Mesenchymal stem cell (in vitro differentiated cells and primary cell): ENCODE results near the gene MGMT.

ENCODE experiments used
- DNase-seq: peaks from one replicate; pipeline ENCODE4 v3.0.0-alpha.2; 2013
- H2AFZ ChIP-seq: one replicate; pipeline ENCODE4 v1.6.1; 2013; ENCODE audit warnings: low read depth, mild to moderate bottlenecking, control low read depth, inconsistent platforms, low read length, moderate library complexity
- H2AK5ac ChIP-seq: 2 replicates; pipeline ENCODE4 v1.6.1; 2013; ENCODE audit warnings: low read length, moderate library complexity, mild to moderate bottlenecking, inconsistent platforms; ENCODE audit not compliant: severe bottlenecking
- H2BK120ac ChIP-seq: one replicate; pipeline ENCODE4 v1.6.1; 2013; ENCODE audit warnings: low read depth, mild to moderate bottlenecking, inconsistent platforms, low read length, moderate library complexity
- H2BK12ac ChIP-seq, 2 experiments: one replicate each; pipeline ENCODE4 v1.6.1; 2013; ENCODE audit warnings: inconsistent platforms in 2 of 2, low read length in 2 of 2, mild to moderate bottlenecking in 2 of 2, moderate library complexity in 2 of 2, control low read depth in 1 of 2
- H2BK15ac ChIP-seq: one replicate; pipeline ENCODE4 v1.6.1; 2013; ENCODE audit warnings: mild to moderate bottlenecking, low read depth, inconsistent platforms; ENCODE audit not compliant: poor library complexity, severe bottlenecking
- H2BK5ac ChIP-seq: 2 replicates; pipeline ENCODE4 v1.6.1; 2013; ENCODE audit warnings: low read depth, mild to moderate bottlenecking, low read length, control low read depth, inconsistent platforms; ENCODE audit not compliant: poor library complexity, severe bottlenecking
- H3K14ac ChIP-seq, 2 experiments: one replicate each; pipeline ENCODE4 v1.6.1; 2013; ENCODE audit warnings: inconsistent platforms in 2 of 2, low read length in 2 of 2, control low read depth in 1 of 2, mild to moderate bottlenecking in 1 of 2, moderate library complexity in 1 of 2
- H3K18ac ChIP-seq, 2 experiments: one replicate each; pipeline ENCODE4 v1.6.1; 2013; ENCODE audit warnings: inconsistent platforms in 2 of 2, low read length in 2 of 2, control low read depth in 1 of 2, low read depth in 1 of 2, mild to moderate bottlenecking in 1 of 2
- H3K23ac ChIP-seq, 2 experiments: one replicate each; pipeline ENCODE4 v1.6.1; 2013; ENCODE audit warnings: inconsistent platforms in 2 of 2, low read length in 2 of 2, mild to moderate bottlenecking in 2 of 2, moderate library complexity in 2 of 2, control low read depth in 1 of 2
- H3K27ac ChIP-seq: 2 replicates; pipeline ENCODE4 v1.5.1; 2013; ENCODE audit warnings: mild to moderate bottlenecking, moderate library complexity, low read length, control low read depth, inconsistent platforms; ENCODE audit not compliant: poor library complexity, severe bottlenecking
- H3K27me3 ChIP-seq, 2 experiments: 2 replicates each; pipeline versions ENCODE4 v1.6.1 to v1.7.0; 2013; ENCODE audit warnings: low read length in 2 of 2, mild to moderate bottlenecking in 2 of 2, moderate library complexity in 2 of 2, control low read depth in 1 of 2, inconsistent platforms in 1 of 2; ENCODE audit not compliant: control insufficient read depth in 1 of 2, insufficient read depth in 1 of 2
- H3K36me3 ChIP-seq, 2 experiments: 2 replicates each; pipeline versions ENCODE4 v1.6.1 to v1.7.0; 2013; ENCODE audit warnings: low read length in 2 of 2, control low read depth in 1 of 2, inconsistent platforms in 1 of 2, low read depth in 1 of 2, mild to moderate bottlenecking in 1 of 2; ENCODE audit not compliant: insufficient read depth in 2 of 2, control insufficient read depth in 1 of 2
- H3K4ac ChIP-seq, 2 experiments: one replicate each; pipeline ENCODE4 v1.6.1; 2013; ENCODE audit warnings: inconsistent platforms in 2 of 2, low read length in 2 of 2, mild to moderate bottlenecking in 2 of 2, moderate library complexity in 2 of 2, control low read depth in 1 of 2, low read depth in 1 of 2
- H3K4me1 ChIP-seq: 2 replicates; pipeline ENCODE4 v1.6.1; 2013; ENCODE audit warnings: low read depth, low read length, control low read depth; ENCODE audit not compliant: control insufficient read depth, insufficient read depth
- H3K4me2 ChIP-seq: 2 replicates; pipeline ENCODE4 v1.6.1; 2013; ENCODE audit warnings: low read length, mild to moderate bottlenecking, inconsistent platforms; ENCODE audit not compliant: poor library complexity, severe bottlenecking
- H3K4me3 ChIP-seq, 2 experiments: 2 replicates each; pipeline versions ENCODE4 v1.5.1 to v1.7.0; 2013; ENCODE audit warnings: low read length in 2 of 2, mild to moderate bottlenecking in 2 of 2, control low read depth in 1 of 2, low read depth in 1 of 2; ENCODE audit not compliant: insufficient read depth in 1 of 2
- H3K79me1 ChIP-seq: replicated peaks from 2 replicates; pipeline ENCODE4 v1.6.1; 2013; ENCODE audit warnings: mild to moderate bottlenecking, control low read depth, low read length, inconsistent platforms; ENCODE audit not compliant: poor library complexity, severe bottlenecking
- H3K9ac ChIP-seq: 2 replicates; pipeline ENCODE4 v1.7.0; 2013; ENCODE audit warnings: mild to moderate bottlenecking, low read length, moderate library complexity
- H3K9me3 ChIP-seq: 2 replicates; pipeline ENCODE4 v1.7.0; 2013; ENCODE audit warnings: mild to moderate bottlenecking, low read length; ENCODE audit not compliant: control insufficient read depth
- H4K8ac ChIP-seq: one replicate; pipeline ENCODE4 v1.6.1; 2013; ENCODE audit warnings: inconsistent platforms, mild to moderate bottlenecking, low read length, moderate library complexity
- H4K91ac ChIP-seq: one replicate; pipeline ENCODE4 v1.6.1; 2013; ENCODE audit warnings: mild to moderate bottlenecking, low read length, inconsistent platforms
- WGBS: methylation state at CpG from one replicate; pipeline ENCODE4 v1.1.7; 2013; ENCODE audit warnings: mixed read lengths; 5-methylcytosine and 5-hydroxymethylcytosine counted together

Gene MGMT

GRCh38 chr10:129462257-129462795 lies 4.7 kb upstream of the MGMT start:
- Histone ChIP-seq H3K9ac (no peak overlapping the region), H4K8ac (no peak overlapping the region), H3K4ac (no peak overlapping the region), H3K4me3 (no peak overlapping the region), H3K23ac (no peak overlapping the region), H3K79me1 (peaks cover 2% of the 10 kb centered on the region), H3K14ac (no peak overlapping the region), H3K27ac (no peak overlapping the region), H2BK15ac (no peak overlapping the region), H2BK5ac (no peak overlapping the region), H3K9me3 (no peaks in the 10 kb centered on the region), H2AK5ac (no peak overlapping the region), H2AFZ (no peak overlapping the region), H3K4me2 (no peak overlapping the region), H3K4me1 (peaks cover 7% of the 10 kb centered on the region), H2BK120ac (no peak overlapping the region), H4K91ac (no peak overlapping the region), H2BK12ac (no peak overlapping the region), H3K18ac (no peak overlapping the region), H3K27me3 (peaks cover 26 to 36% of the 10 kb centered on the region in 2 experiments), H3K36me3 (no peaks in the 10 kb centered on the region)
- no peak for DNase-seq
- 89% methylated on average over 4 of the region's 6 CpGs for WGBS

GRCh38 chr10:129464251-129464650 lies 2.8 kb upstream of the MGMT start:
- Histone ChIP-seq H4K91ac (no peak overlapping the region), H2AFZ (no peak overlapping the region), H3K36me3 (no peaks in the 10 kb centered on the region), H3K27me3 (peaks cover 21 to 23% of the 10 kb centered on the region in 2 experiments), H3K23ac (no peak overlapping the region), H2AK5ac (no peak overlapping the region), H3K4me2 (no peak overlapping the region), H3K18ac (no peak overlapping the region), H3K4me3 (no peak overlapping the region), H4K8ac (no peak overlapping the region), H3K9ac (no peak overlapping the region), H3K4ac (no peak overlapping the region), H3K79me1 (peaks cover 7% of the 10 kb centered on the region), H3K4me1 (peaks cover 14% of the 10 kb centered on the region), H3K9me3 (no peaks in the 10 kb centered on the region), H2BK12ac (no peak overlapping the region), H2BK120ac (no peak overlapping the region), H2BK15ac (no peak overlapping the region), H3K27ac (no peak overlapping the region), H3K14ac (no peak overlapping the region), H2BK5ac (no peak overlapping the region)
- 94% methylated on average over 8 of the region's 8 CpGs for WGBS
- DNase-seq = no peak

- Histone ChIP-seq H3K9ac (peak overlapping the region; percentile 89), H3K27ac (no peak overlapping the region), H2AFZ (peak overlapping the region; percentile 95), H3K79me1 (peaks cover 18% of the 10 kb centered on the region), H3K4me1 (peaks cover 19% of the 10 kb centered on the region), H3K4me2 (peak overlapping the region; percentile 91), H3K9me3 (no peaks in the 10 kb centered on the region), H2BK12ac (no peak overlapping the region), H3K14ac (peak overlapping the region in 1 of 2 experiments; percentile 73), H3K4me3 (peak overlapping the region; percentile 60 to 77), H3K23ac (no peak overlapping the region), H4K8ac (peak overlapping the region; percentile 97), H3K4ac (peak overlapping the region; percentile 86 to 91), H2BK15ac (no peak overlapping the region), H3K27me3 (peaks cover 12 to 15% of the 10 kb centered on the region in 2 experiments), H2AK5ac (no peak overlapping the region), H3K18ac (peak overlapping the region; percentile 81 to 97), H2BK5ac (no peak overlapping the region), H2BK120ac (no peak overlapping the region), H3K36me3 (peaks cover 0 to 3% of the 10 kb centered on the region in 2 experiments), H4K91ac (peak overlapping the region; percentile 98)
- DNase-seq = no peak
- WGBS = 96% methylated on average over 19 of the region's 21 CpGs
Measured at GRCh38 chr10:129465796-129466702, 992 bp upstream of the MGMT start.
